ENCODE measurements around the gene LONRF2.
"Not testable (repeated sequence)": the region's sequence is repeated elsewhere in the genome, so short reads cannot be mapped to it uniquely, and the experiment has no call there.

Gene LONRF2

DNA sequence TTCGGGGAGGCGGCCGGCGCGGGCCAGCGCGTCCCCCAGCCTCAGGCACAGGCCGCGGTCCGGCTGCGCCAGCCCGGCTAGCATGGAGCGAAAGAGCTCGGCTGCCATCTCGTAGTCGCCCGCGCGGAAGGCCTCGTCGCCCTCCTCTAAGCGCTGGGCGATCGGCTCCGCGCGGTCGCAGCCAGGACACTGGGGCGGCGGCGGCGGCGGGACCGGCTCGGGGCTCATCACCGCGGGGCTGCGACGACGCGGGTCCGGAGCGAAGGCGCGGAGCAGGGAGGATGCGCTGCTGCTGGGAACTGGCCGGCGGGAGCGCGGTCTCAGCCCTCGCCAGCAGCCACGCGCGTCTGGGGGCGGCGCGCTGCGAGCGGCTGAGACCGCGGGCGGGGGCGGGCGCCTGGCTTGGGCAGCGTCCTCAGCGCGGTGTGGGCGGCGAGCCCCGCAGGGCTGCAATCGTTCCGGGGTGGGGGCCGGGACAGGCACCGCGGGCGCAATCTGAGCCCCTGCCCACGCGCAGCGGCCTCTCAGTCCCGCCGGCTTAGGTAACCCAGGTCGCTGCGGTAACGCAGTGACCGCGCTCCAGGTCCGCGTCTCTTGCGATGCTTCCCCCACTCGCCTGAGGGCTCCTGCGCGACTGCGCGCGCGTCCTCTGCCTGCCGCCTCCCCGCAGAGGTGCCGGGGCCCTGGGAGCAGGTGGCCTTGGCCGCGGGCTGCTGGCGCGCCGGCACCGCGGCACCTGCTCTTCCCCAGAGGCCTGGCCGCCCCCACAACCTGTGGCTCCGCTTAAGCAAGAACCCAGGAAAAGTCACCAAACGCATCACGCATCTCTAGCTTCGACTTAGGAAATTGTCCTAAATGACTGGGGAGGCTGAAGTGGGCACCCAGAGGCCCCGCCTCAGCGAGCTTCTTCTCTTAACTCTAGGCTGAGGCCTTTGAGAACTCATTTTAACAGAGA lies at the start of gene LONRF2:
TSS of gene LONRF2 (minus strand) at position 636 of the 955 bp plus-strand sequence. CDS start at position 228, 408 bp downstream.
- no peak for DNase-seq (ENCODE audit: low read depth, low spot score)

DNA sequence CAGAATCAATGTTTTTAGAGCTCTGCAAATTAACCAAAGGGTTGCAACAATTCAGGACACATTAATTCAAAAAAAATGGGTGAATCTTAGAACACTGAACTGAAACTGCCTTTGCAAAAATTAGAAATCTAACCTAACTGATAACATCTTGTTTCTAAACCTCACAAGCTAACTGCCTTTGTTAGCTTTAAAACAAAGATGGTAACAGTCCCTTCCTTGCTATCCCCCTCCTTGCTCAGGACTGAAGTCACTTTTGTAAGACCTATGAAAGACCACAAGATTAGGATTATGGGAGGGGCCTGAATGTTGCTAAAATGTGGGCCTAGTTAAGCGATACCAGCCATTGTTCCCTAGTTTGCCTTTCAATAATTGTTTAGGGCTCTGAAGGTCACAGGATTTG lies 44.9 kb upstream of the LONRF2 start:
- DNase-seq (ENCODE audit: low read depth, low spot score), result no peak

DNA sequence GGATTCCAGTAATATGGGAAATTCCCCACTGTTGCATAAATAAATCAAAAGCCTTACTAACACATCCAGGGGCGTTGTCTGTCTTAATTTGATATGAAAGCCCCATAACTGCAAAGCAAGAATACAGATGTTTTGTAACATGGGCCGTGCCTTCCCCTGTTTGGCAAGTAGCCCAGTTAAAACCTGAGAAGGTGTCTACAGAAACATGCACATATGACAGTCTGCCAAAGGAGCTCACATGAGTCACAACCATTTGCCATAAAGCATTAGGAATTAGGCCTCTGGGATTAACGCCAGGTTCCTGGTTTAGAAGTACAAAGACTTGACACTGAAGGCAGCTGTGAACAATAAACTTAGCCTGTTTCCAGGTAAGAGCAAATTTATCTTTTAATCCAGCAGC lies 43.1 kb upstream of the LONRF2 start:
- DNase-seq (ENCODE audit: low read depth, low spot score), result no peak

DNA sequence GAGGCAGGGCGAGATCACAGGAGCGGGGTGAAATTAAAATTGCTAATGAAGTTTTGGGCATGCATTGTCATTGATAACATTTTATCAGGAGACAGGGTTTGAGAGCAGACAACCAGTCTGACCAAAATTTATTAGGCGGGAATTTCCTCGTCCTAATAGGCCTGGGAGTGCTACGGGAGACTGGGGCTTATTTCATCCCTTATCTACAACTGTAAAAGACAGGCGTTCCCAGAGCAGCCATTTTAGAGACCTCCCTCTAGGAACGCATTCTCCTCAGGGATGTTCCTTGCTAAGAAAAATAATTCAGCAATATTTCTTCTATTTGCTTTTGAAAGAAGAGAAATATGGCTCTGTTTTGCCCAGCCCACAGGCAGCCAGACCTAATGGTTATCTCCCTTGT lies 40.0 kb upstream of the LONRF2 start:
- not testable (repeated sequence) for DNase-seq (ENCODE audit: low read depth, low spot score)

DNA sequence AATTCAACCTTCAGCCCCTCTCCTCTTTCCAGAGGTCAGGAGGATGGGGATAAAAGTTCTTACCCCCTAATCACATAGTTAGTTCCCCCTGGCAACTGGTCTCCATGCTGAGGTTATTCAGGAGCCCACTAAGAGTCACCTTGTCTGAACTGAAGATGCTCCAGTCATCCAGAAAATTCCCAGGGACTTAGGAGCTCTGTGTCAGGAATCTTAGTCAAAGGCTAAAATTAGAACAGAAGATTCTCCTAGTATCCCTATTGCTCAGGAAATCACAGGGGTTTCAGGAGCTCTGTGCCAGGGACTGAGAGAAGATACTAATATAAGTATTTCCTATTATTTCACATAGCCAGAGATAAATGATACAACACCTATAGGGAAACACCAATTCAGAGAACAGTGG lies 37.3 kb upstream of the LONRF2 start:
- DNase-seq (ENCODE audit: low read depth, low spot score), result no peak

DNA sequence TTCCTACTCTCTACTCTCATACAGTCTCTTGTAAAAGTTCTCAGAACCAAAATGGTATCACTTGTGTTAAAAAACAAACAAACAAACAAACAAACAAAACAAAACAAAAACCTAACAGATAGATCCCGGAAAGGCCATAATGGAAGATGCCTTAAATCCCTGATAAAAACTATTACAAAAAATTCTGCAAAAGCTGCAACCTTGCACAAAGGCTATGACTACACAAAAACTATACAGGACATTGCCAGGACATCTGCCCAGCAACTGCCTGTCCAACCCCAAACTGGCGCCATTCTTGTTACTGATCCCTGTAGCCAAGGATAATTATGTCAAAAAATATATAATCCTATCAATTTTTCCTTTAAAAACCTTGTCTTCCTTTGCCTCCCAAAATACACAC lies 36.3 kb upstream of the LONRF2 start:
- no peak for DNase-seq (ENCODE audit: low read depth, low spot score)

DNA sequence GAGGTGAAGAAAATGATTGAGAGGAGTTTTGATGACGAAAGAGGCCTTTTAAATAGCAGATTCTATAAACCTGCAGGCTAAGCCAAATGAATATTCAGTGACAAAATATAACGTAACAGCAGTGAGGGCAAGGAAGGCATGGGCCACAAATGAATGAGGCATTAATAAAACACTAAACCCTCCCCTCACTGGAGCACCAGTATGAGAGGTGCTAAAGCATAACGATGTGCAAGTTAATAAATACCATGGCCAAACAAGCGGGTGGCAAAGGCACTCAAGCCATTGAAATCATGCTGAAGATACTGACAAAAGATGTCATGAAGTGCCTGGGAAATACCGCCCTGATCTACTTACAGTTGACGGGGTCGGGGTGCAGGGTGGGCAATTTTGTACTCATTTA lies 30.2 kb upstream of the LONRF2 start:
- DNase-seq (ENCODE audit: low read depth, low spot score), result no peak

DNA sequence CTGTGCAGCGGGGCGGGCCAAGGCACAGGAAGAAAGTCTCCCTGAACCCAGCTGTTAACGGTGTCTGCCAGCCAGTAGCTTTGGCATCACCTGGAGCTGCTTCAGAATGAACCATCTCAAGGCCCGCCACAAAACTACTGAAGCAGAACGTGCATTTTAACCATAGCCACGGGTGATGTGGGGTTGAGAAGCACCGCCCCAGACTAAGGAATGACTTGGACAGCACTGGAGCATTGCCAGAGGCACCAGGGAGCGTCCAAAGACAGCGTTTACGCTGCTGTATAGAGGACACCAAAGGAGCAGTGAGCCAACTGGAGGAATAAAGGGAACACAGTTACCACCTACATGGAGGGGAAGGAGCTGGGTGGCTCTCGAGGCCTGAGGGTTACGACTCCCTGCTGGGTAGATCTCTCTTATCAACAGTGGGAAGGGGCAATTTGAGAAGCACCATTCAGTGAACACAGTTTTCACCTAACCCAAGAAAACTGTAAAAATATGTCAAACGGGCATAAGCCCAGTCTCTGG lies 28.4 kb upstream of the LONRF2 start:
- DNase-seq (ENCODE audit: low read depth, low spot score), result no peak

DNA sequence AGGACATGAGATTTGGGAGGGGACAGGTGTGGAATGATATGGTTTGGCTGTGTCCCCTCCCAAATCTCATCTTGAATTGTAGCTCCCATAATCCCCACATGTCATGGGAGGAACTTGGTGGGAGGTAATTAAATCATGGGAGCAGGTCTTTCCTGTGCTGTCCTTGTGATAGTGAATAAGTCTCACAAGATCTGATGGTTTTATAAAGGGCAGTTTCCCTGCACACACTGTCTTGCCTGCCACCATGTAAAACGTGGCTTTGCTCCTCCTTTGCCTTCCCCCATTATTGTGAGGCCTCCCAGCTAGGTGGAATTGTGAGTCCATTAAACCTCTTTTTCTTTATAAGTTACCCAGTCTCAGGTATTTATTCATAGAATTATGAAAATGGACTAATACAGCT lies 22.8 kb upstream of the LONRF2 start:
- DNase-seq (ENCODE audit: low read depth, low spot score), result not testable (repeated sequence)

DNA sequence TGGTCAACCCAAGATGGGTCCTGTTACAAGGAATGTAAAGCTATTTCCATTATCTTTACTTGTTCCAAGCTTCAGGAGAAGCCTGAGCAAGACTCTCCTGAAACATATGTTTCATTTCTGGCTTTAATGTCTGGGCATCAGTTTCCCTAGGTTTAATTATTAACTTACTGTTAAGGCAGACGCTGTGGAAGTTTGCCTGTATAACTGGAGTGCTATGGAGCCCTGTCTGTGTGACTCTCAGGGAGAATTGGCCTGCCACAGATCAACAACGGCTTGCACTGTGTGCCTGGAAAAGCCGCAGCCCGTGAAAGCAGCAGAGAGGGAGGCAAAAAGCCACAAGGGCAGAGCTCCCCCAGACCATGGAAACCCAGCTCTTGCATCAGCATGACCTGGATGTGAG lies 22.1 kb upstream of the LONRF2 start:
- DNase-seq (ENCODE audit: low read depth, low spot score), result no peak

DNA sequence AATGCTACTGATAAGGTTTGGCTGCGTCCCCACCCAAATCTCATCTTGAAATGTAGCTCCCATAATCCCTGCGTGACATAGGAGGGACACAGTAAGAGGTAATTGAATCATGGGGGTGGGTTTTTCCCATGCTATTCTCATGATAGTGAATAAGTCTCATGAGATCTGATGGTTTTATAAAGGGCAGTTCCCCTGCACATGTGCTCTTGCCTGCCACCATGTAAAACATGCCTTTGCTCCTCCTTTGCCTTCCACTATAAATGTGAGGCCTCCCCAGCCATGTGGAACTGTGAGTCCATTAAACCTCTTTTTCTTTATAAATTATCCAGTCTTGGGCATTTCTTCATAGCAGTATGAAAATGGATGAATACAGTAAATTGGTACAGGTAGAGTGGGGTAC lies 20.2 kb upstream of the LONRF2 start:
- not testable (repeated sequence) for DNase-seq (ENCODE audit: low read depth, low spot score)

DNA sequence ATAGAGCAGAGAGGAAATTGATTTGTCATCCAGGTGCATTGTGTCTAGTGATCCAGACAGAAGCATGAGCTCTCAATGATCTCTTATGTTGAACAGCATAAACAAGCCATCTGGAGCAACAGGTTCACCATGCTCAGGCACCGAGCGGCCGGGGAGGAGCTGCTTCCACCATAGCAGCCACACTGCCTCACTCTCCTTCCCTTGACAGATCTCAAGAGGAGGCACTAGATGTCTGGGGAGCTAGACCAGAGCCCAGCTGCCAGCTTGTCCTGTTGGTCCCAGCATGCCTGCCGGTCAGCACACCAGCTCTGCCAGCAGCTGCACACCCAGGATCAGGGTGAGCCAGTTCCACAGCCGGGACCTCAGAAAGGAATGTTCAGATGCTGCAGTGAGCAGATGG lies 17.5 kb upstream of the LONRF2 start:
- no peak for DNase-seq (ENCODE audit: low read depth, low spot score)

DNA sequence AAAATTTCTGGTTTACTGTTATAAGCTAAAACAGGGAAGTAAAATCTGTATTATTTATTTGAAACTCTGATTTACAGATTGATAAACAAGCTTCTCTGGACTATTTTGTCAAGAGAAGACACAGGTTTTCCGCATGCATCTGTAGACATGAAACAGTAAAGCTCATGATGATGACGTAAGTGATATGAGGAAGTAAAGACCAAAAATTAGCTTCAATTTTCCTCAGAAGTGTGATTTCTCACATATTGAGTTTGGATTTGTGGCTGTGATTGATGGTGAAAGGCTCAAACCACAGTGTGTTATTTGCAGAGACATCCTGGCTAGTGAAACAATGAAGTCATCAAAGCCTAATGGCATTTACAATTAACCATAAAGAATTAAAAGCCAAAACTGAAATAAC lies 12.6 kb upstream of the LONRF2 start:
- no peak for DNase-seq (ENCODE audit: low read depth, low spot score)

DNA sequence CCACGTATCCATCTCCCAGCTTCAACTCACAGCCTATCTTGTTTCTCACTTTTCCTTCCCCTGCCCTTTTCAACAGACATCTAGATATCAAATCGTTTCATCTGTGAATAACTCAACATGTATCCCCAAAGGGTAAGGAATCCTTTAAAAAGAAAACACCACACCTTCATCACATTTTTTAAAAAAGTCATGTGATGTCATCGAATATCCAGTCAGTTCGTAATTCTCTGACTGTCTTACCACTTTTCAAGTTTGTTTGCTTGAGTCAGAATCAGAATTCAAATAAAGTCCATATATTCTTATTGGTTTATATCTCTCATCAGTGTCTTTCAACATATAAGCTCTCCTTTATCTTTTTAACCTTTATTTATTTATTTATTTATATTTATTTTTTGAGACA lies 5.4 kb upstream of the LONRF2 start:
- DNase-seq (ENCODE audit: low read depth, low spot score), result no peak

DNA sequence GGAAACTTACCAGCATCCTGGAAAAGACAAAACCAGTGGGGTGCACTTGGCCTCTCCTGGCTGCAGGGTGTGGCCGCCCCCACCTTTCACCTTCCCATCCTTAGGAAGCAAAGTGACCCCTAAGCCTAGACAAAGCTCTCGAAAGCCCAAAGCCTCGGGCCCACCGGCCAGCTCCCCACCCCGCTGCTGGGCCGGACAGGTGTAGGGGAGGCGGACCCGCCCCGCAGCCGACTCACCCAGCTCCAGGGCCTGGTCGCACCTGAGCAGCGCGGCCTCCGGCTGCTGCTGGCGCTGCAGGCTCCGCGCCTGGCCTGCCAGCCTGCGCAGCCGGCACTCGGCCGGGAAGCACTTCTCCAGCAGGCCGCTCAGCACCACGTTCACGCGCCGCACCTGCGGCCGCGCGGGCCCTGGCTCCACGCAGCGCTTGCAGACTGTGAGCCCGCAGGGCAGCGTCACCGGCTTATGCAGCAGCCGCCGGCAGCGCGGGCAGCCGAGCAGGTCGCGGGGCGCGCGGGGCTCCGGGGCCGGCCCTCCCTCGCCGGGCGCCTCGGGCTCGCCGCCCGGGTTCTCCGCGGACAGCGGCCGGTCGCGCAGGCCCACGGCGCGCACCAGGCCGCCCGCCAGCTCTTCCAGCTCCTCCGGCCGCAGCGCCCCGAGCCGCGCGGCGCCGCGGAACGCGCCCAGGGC lies 979 bp downstream of the LONRF2 start:
- DNase-seq (ENCODE audit: low read depth, low spot score), result no peak

DNA sequence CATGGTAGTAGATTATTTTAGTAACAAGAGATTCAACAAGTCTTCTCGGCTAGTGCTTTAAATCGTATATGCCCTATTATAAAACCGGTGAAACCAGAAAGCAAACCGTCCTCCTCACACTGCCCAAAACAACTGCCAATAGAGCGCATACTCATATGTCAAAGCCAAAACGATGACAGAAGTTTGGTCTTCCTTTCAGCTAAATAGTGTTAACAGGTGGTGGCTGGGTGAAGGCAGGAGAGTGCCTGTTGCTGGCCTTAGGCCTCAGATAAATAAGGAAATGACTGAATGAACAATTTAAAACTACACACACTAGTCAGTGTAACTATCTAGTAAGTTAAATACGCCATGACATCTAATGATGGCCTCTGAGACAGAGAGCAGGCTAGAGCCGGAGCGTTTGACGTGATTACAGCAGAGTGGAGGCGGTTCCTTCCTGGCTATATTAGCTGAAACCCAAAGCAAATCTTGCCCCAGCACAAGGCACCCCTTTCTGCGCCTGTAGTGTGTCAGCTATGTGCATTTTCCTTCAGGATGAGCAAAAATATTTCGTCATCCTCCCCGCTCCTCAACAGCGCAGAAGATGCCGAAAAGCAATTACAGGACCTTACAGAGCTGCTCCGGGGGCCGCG lies 1.6 kb downstream of the LONRF2 start:
- DNase-seq (ENCODE audit: low read depth, low spot score), result no peak

DNA sequence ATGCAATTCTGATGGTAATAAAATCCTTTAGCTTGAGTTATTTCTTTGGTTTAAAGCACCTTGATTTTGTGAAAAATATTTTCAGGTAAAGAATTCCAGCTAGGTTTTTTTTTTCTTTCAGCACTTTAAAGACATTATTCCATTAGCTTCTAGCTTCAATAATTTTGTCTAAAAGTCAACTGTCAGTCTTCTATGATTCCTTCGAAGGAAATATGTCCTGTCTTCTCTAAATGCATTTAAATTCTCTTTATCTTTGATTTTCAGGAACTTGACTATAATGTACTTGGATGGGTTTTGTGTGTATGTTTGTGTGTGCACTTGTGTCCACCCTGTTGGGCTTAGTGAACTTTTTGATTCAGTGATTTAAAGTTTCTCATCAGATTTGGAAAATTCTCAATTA lies 4.7 kb downstream of the LONRF2 start:
- no peak for DNase-seq (ENCODE audit: low read depth, low spot score)

DNA sequence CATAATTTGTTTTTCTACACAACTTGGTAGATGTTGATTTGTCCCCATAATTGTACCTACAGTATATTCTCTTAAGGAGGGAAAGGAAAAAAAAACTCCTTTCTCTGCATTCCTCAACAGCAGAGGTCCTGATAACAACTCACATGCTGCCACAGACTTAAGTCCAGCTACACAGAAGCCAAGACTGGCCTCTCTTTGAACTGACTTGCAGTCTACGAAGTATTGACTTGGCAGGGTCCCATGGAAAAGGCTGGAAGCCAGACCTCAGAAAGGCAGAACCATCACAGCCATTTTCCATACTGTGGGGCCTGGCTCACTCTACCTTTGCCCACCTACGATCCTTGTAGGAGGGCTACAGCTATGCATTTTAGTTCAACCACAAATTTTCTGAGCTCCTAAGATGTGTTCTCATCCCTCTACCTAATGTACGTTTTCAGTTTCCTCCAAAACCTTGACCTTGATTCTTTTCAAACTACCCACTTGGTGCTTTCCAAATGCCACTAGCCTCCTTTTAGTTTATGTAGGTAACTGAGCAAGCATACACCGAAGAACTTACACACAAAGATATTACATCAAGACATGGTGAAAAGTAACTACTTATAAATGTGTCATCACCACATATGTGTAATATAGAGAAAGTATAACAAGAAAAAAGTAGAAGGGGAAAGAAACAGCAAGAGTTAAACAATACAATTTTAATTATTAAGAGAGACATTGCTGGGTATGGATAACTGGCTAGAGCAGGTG lies 12.2 kb downstream of the LONRF2 start:
- DNase-seq (ENCODE audit: low read depth, low spot score), result no peak

DNA sequence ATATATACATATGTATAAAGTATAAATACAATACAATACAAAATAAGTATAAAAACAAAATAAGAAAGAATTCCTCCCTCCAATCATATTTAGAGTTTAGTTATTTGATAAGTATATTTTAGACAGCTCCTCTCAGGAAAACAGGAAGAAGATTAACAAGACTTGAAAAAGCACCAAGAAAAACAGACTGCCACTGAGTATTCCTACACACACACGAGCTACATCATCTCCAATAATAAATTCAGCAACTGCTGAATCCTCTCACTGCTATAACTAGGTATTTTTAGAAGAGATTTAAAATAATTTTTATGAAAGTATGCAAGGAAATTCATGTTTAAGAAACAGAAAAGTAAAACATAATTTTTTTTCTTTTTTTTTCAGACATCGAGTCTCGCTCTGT lies 13.0 kb downstream of the LONRF2 start:
- no peak for DNase-seq (ENCODE audit: low read depth, low spot score)

DNA sequence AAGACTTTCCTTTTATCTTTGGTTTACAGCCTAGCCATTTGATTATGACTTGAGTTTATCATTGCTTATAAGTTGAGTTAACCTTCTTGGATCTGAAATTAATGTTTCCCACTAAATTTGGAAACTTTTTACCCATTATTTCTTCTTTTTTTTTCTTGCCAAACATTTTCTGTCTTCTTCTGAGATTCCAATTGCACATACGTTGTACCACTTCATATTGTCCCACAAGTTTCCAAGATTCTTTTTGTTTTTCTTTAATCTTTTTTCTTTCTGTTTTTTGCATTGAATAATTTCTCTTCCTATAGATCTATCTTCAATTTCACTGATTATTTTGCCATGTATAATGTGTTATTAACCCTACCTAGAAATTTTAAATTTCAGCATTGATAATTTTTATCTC lies 18.6 kb downstream of the LONRF2 start:
- no peak for DNase-seq (ENCODE audit: low read depth, low spot score)

DNA sequence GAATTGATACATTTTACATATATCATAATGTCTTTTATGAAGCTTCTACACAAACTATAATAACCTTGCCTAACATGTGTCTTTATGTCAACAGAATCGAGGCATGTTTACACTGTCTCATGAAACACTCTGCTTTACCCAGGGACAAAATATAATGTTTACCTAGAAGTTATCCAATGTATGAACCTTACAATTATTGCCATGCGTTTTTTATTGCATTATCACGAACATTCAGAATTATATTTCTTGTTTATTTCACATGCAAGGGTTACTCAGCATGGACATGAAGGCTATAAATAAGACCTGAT lies 19.8 kb downstream of the LONRF2 start:
- no peak for DNase-seq (ENCODE audit: low read depth, low spot score)
